HCT116 (cell line): ENCODE measurements around the gene STRBP. TPM values are rescaled to one million over a fixed set of nuclear protein-coding genes. Genes with fewer than 3 reads are reported as not detected.

ENCODE experiments used
- ATAC-seq: fragments of 200-7000 bp; cut with Tn5 transposase; 2 replicates; pipeline ENCODE4 v1.9.1; 2020; ENCODE audit warnings: mild to moderate bottlenecking, moderate library complexity
- BruUV-seq: library from RNA; stranded (reverse); fragments of 400-500 nt; replicated peaks from 2 replicates; lab custom pipeline; 2021; lab: Mats Ljungman, UMichigan
- CTCF ChIA-PET: fragments of 300-600 bp; sonication (Branson Sonifier 250); formaldehyde crosslinking; loops from one replicate; lab custom pipeline; 2021; ENCODE audit warnings: antibody characterized with exemption; lab: Charles Lee
- POLR2A ChIA-PET: fragments of 300-600, 350-600 bp; sonication (Branson Sonifier 250); formaldehyde crosslinking; loops from one replicate; lab custom pipeline; 2021; ENCODE audit warnings: antibody characterized with exemption; lab: Charles Lee
- RAD21 ChIA-PET, 2 experiments: fragments of 300-600 bp; sonication (Branson Sonifier 250); formaldehyde crosslinking; loops; one replicate each; lab custom pipeline; 2023; ENCODE audit warnings: low total read pairs in 2 of 2; ENCODE audit not compliant: uncharacterized antibody in 2 of 2, unreplicated experiment in 2 of 2, low non-redundant PET in 1 of 2; lab: Charles Lee
- DNase-seq: peaks from one replicate; pipeline ENCODE4 v3.0.0-alpha.2; 2010; ENCODE audit warnings: low read depth, low spot score
- H2AFZ ChIP-seq: fragments of 200-600 bp; shearing (Covaris generic), sonication (generic); 2 replicates; pipeline ENCODE4 v1.6.1; 2017; ENCODE audit warnings: low read depth, mixed run types, mixed read lengths, antibody characterized with exemption, low read length; ENCODE audit not compliant: poor library complexity, severe bottlenecking
- H3K27ac ChIP-seq: 2 replicates; pipeline ENCODE4 v1.5.1; 2012; ENCODE audit warnings: low read depth, low read length
- H3K27me3 ChIP-seq: fragments of 200-600 bp; sonication (generic); 2 replicates; pipeline ENCODE4 v1.6.1; 2016; ENCODE audit warnings: mixed run types, low read length, mixed read lengths; ENCODE audit not compliant: insufficient read depth
- H3K36me3 ChIP-seq, 2 experiments: fragments of 200-500 bp in 1 of 2; fragments of 200-600 bp in 1 of 2; sonication (Bioruptor generic) in 1 of 2; sonication (generic) in 1 of 2; 2 replicates each; pipeline versions ENCODE4 v1.5.1 to v1.6.1; 2014 to 2016; ENCODE audit warnings: low read length in 2 of 2, inconsistent platforms in 1 of 2, mixed read lengths in 1 of 2, mixed run types in 1 of 2; ENCODE audit not compliant: insufficient read depth in 2 of 2, control insufficient read depth in 1 of 2
- H3K4me1 ChIP-seq, 2 experiments: fragments of 200-600 bp in 1 of 2; sonication (generic) in 1 of 2; 2 replicates each; pipeline versions ENCODE4 v1.5.1 to v1.6.1; 2012 to 2017; ENCODE audit warnings: low read length in 2 of 2, inconsistent platforms in 1 of 2, mild to moderate bottlenecking in 1 of 2, mixed read lengths in 1 of 2, mixed run types in 1 of 2, moderate library complexity in 1 of 2; ENCODE audit not compliant: insufficient read depth in 2 of 2, control insufficient read depth in 1 of 2
- H3K4me2 ChIP-seq: fragments of 200-600 bp; sonication (generic); 2 replicates; pipeline ENCODE4 v1.6.1; 2017; ENCODE audit warnings: mixed run types, low read length, mixed read lengths
- H3K4me3 ChIP-seq, 2 experiments: fragments of 200-600 bp in 1 of 2; sonication (generic) in 1 of 2; replicated peaks in 1 of 2; 2 replicates each; pipeline ENCODE4 v1.5.1; 2011 to 2016; ENCODE audit warnings: low read length in 2 of 2, control low read depth in 1 of 2, low read depth in 1 of 2, mild to moderate bottlenecking in 1 of 2, mixed read lengths in 1 of 2, mixed run types in 1 of 2
- H3K79me2 ChIP-seq: fragments of 200-600 bp; sonication (generic); 2 replicates; pipeline ENCODE4 v1.6.1; 2017; ENCODE audit warnings: mild to moderate bottlenecking, mixed run types, low read length, moderate library complexity, mixed read lengths; ENCODE audit not compliant: insufficient read depth
- H3K9ac ChIP-seq: fragments of 200-600 bp; sonication (generic); 2 replicates; pipeline ENCODE4 v1.6.1; 2016; ENCODE audit warnings: low read length, mixed read lengths
- H3K9me2 ChIP-seq: fragments of 200-600 bp; sonication (generic), shearing (Covaris generic); 2 replicates; pipeline ENCODE4 v1.6.1; 2017; ENCODE audit warnings: mixed run types, mild to moderate bottlenecking, moderate library complexity; ENCODE audit not compliant: insufficient read depth
- H3K9me3 ChIP-seq, 2 experiments: fragments of 200-500 bp in 1 of 2; fragments of 200-600 bp in 1 of 2; sonication (Bioruptor generic) in 1 of 2; sonication (generic) in 1 of 2; 2 replicates each; pipeline ENCODE4 v1.6.1; 2014 to 2017; ENCODE audit warnings: low read length in 2 of 2, mixed read lengths in 2 of 2, inconsistent platforms in 1 of 2, low read depth in 1 of 2, mild to moderate bottlenecking in 1 of 2, mixed run types in 1 of 2, moderate library complexity in 1 of 2; ENCODE audit not compliant: control insufficient read depth in 1 of 2, insufficient read depth in 1 of 2
- H4K20me1 ChIP-seq: fragments of 200-600 bp; sonication (generic), shearing (Covaris generic); 2 replicates; pipeline ENCODE4 v1.6.1; 2017; ENCODE audit warnings: mixed run types, mild to moderate bottlenecking, moderate library complexity; ENCODE audit not compliant: insufficient read depth
- ATF3 ChIP-seq: IDR thresholded peaks from 2 replicates; pipeline ENCODE4 v1.6.1; 2012
- CBX3 ChIP-seq: IDR thresholded peaks from 2 replicates; pipeline ENCODE4 v1.6.1; 2012; ENCODE audit warnings: low read depth
- CTCF ChIP-seq, 3 experiments: fragments of 200-600 bp in 1 of 3; sonication (generic) in 1 of 3; IDR thresholded peaks in 2 of 3; conservative IDR thresholded peaks in 1 of 3; 2 replicates each; pipeline ENCODE4 v1.5.1; 2012 to 2017; ENCODE audit warnings: low read depth in 2 of 3, low read length in 2 of 3, antibody characterized with exemption in 1 of 3, borderline replicate concordance in 1 of 3, control low read depth in 1 of 3, mild to moderate bottlenecking in 1 of 3, mixed read lengths in 1 of 3, mixed run types in 1 of 3, moderate library complexity in 1 of 3; ENCODE audit not compliant: insufficient read depth in 1 of 3
- EGR1 ChIP-seq: IDR thresholded peaks from 2 replicates; pipeline ENCODE4 v1.6.1; 2012; ENCODE audit warnings: low read depth
- ELF1 ChIP-seq: IDR thresholded peaks from 2 replicates; pipeline ENCODE4 v1.6.1; 2012; ENCODE audit warnings: low read depth, borderline replicate concordance
- EZH2 ChIP-seq: fragments of 200-600 bp; sonication (generic); IDR thresholded peaks from 2 replicates; pipeline ENCODE4 v1.6.1; 2017; ENCODE audit warnings: antibody characterized with exemption, mixed run types
- EZH2phosphoT487 ChIP-seq: fragments of 200-600 bp; IDR thresholded peaks from 2 replicates; pipeline ENCODE4 v1.6.1; 2018; ENCODE audit warnings: antibody characterized with exemption, borderline replicate concordance
- FOSL1 ChIP-seq: IDR thresholded peaks from 2 replicates; pipeline ENCODE4 v1.6.1; 2012; ENCODE audit warnings: low read depth
- MAX ChIP-seq: IDR thresholded peaks from 2 replicates; pipeline ENCODE4 v1.6.1; 2012
- POLR2A ChIP-seq: IDR thresholded peaks from 2 replicates; pipeline ENCODE4 v1.7.0; 2011; ENCODE audit warnings: borderline replicate concordance; ENCODE audit not compliant: insufficient read depth, insufficient read length; ENCODE audit errors: extremely low read depth
- POLR2AphosphoS5 ChIP-seq: IDR thresholded peaks from 2 replicates; pipeline ENCODE4 v1.6.1; 2011; ENCODE audit warnings: mild to moderate bottlenecking, low read depth, low read length, moderate library complexity
- RAD21 ChIP-seq: IDR thresholded peaks from 2 replicates; pipeline ENCODE4 v1.6.1; 2012; ENCODE audit warnings: low read depth, mild to moderate bottlenecking
- SP1 ChIP-seq: IDR thresholded peaks from 2 replicates; pipeline ENCODE4 v1.6.1; 2012; ENCODE audit warnings: low read depth
- SRF ChIP-seq: IDR thresholded peaks from 2 replicates; pipeline ENCODE4 v1.6.1; 2012; ENCODE audit warnings: low read depth
- YY1 ChIP-seq: IDR thresholded peaks from 2 replicates; pipeline ENCODE4 v1.6.1; 2011; ENCODE audit warnings: low read length, low read depth, moderate library complexity, mild to moderate bottlenecking; ENCODE audit not compliant: insufficient replicate concordance; ENCODE audit errors: extremely low read depth
- ZBTB33 ChIP-seq: IDR thresholded peaks from 2 replicates; pipeline ENCODE4 v1.6.1; 2011; ENCODE audit warnings: mild to moderate bottlenecking, low read length, moderate library complexity; ENCODE audit not compliant: insufficient replicate concordance; ENCODE audit errors: extremely low read depth
- ZFX ChIP-seq: fragments of 450-650 bp; IDR thresholded peaks from 2 replicates; pipeline ENCODE4 v1.6.1; 2017
- ZNF274 ChIP-seq: fragments of 200-500 bp; sonication (Bioruptor generic); IDR thresholded peaks from 2 replicates; pipeline ENCODE4 v1.6.1; 2014; ENCODE audit warnings: mild to moderate bottlenecking, low read depth, low read length, inconsistent platforms
- intact Hi-C: fragments of 100-400 bp; cut with micrococcal nuclease; formaldehyde crosslinking; loops from 2 replicates; pipeline ENCODE4 v1.10.0; 2022
- total RNA-seq: library from RNA; stranded (reverse); gene quantifications from one replicate; pipeline ENCODE4 v1.2.1, GENCODE V29; 2021; ENCODE audit not compliant: unreplicated experiment

STRBP gene
- total RNA-seq, 1 experiment from 2014 or later: 30.4 TPM

- no peaks in the 10 kb centered on the region for H3K79me2 ChIP-seq
- H3K9ac ChIP-seq: no peak overlapping the region
- ATAC-seq: no peak
- H3K27me3 ChIP-seq: no peaks in the 10 kb centered on the region
- H3K9me2 ChIP-seq: no peaks in the 10 kb centered on the region
- H2AFZ ChIP-seq: no peak overlapping the region
- H3K4me1 ChIP-seq: peaks cover 11 to 15% of the 10 kb centered on the region in 2 experiments; a peak in 3 of 4 replicates
- TF ChIP-seq YY1 (no peak), ELF1 (no peak), CTCF (IDR thresholded peaks at IDR 0.05 in 2 of 3, conservative IDR thresholded peaks at IDR 0.05 in 1 of 3; ENCODE audit: borderline replicate concordance in 1 of 3, insufficient read depth in 1 of 3, low read depth in 2 of 3, low read length in 2 of 3) (no peak), EGR1 (no peak), ZNF274 (no peak), SRF (no peak), EZH2phosphoT487 (no peak), POLR2A (no peak), RAD21 (no peak), POLR2AphosphoS5 (no peak), ZFX (no peak), ATF3 (no peak), CBX3 (no peak), MAX (no peak), SP1 (no peak), FOSL1 (no peak), EZH2 (no peak), ZBTB33 (no peak)
- H3K4me3 ChIP-seq: no peak overlapping the region
- ChIA-PET RAD21 (interaction anchor here in 1 of 2 experiments (0.7 kb wide), 1 partner anchor 1244 kb away, joined by 6 read pairs; no protein-coding TSS in a partner anchor), POLR2A (no interaction called here), CTCF (no interaction called here)
- H4K20me1 ChIP-seq: no peaks in the 10 kb centered on the region
- H3K36me3 ChIP-seq: no peaks in the 10 kb centered on the region
- BruUV-seq: no TSS peak
- no peaks in the 10 kb centered on the region for H3K9me3 ChIP-seq
- intact Hi-C loops: no loop called here
- H3K4me2 ChIP-seq: no peak overlapping the region
- DNase-seq: no peak
- H3K27ac ChIP-seq: no peak overlapping the region
These were observed 16.3 kb upstream of the STRBP start for GRCh38 chr9:123284656-123285055.
